Endothelial cell (in vitro differentiated cells): ENCODE data around the gene METTL8. TPM values are rescaled to one million over a fixed set of nuclear protein-coding genes. Genes with fewer than 3 reads are reported as not detected.

Experiments used
- DNase-seq: peaks from one replicate; pipeline ENCODE4 v3.0.0; 2021; ENCODE audit warnings: low spot score
- H3K27ac Mint-ChIP-seq: one replicate; pipeline ENCODE4 v1.8.0; 2021; ENCODE audit warnings: mixed read lengths, inconsistent platforms; ENCODE audit not compliant: unreplicated experiment
- H3K27me3 Mint-ChIP-seq: one replicate; pipeline ENCODE4 v1.8.0; 2021; ENCODE audit warnings: mild to moderate bottlenecking, moderate library complexity, mixed read lengths, inconsistent platforms; ENCODE audit not compliant: unreplicated experiment
- H3K36me3 Mint-ChIP-seq: one replicate; pipeline ENCODE4 v1.8.0; 2021; ENCODE audit warnings: mild to moderate bottlenecking, low read depth, mixed read lengths, inconsistent platforms; ENCODE audit not compliant: unreplicated experiment
- H3K4me1 Mint-ChIP-seq: one replicate; pipeline ENCODE4 v1.8.0; 2021; ENCODE audit warnings: mild to moderate bottlenecking, mixed read lengths, inconsistent platforms; ENCODE audit not compliant: unreplicated experiment
- H3K4me3 Mint-ChIP-seq: one replicate; pipeline ENCODE4 v1.8.0; 2021; ENCODE audit warnings: mild to moderate bottlenecking, mixed read lengths, inconsistent platforms; ENCODE audit not compliant: unreplicated experiment
- H3K9me3 Mint-ChIP-seq: one replicate; pipeline ENCODE4 v1.8.0; 2021; ENCODE audit warnings: mixed read lengths, inconsistent platforms; ENCODE audit not compliant: unreplicated experiment
- total RNA-seq: library from RNA; stranded (reverse); fragmentation: NEBNext Ultra II Directional; extraction: Animal tissue kit (Norgen Biotek cat#: 25700); gene quantifications from one replicate; pipeline ENCODE4 v1.2.1, GENCODE V29; 2021; ENCODE audit not compliant: unreplicated experiment
- TF ChIP-seq, protein P1 (sequence below): fragments of 200-600 bp; sonication (generic); IDR thresholded peaks from one replicate; pipeline ENCODE4 v1.5.0; 2021; ENCODE audit warnings: antibody characterized with exemption; ENCODE audit not compliant: unreplicated experiment

Gene METTL8
- total RNA-seq, 1 donor from 2014 or later: 18.2 TPM

- Mint-ChIP-seq H3K27me3 (no peaks in the 10 kb centered on the region), H3K4me1 (peaks cover 61% of the 10 kb centered on the region), H3K4me3 (no peak overlapping the region), H3K9me3 (no peaks in the 10 kb centered on the region), H3K36me3 (no peaks in the 10 kb centered on the region), H3K27ac (no peak overlapping the region)
- TF ChIP-seq, protein P1, sequence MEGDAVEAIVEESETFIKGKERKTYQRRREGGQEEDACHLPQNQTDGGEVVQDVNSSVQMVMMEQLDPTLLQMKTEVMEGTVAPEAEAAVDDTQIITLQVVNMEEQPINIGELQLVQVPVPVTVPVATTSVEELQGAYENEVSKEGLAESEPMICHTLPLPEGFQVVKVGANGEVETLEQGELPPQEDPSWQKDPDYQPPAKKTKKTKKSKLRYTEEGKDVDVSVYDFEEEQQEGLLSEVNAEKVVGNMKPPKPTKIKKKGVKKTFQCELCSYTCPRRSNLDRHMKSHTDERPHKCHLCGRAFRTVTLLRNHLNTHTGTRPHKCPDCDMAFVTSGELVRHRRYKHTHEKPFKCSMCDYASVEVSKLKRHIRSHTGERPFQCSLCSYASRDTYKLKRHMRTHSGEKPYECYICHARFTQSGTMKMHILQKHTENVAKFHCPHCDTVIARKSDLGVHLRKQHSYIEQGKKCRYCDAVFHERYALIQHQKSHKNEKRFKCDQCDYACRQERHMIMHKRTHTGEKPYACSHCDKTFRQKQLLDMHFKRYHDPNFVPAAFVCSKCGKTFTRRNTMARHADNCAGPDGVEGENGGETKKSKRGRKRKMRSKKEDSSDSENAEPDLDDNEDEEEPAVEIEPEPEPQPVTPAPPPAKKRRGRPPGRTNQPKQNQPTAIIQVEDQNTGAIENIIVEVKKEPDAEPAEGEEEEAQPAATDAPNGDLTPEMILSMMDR: no peak
- DNase-seq: no peak
Measured at GRCh38 chr2:171320208-171320621, 113.6 kb downstream of the METTL8 start.

- peaks cover 60% of the 10 kb centered on the region for H3K4me1 Mint-ChIP-seq
- H3K4me3 Mint-ChIP-seq: no peak overlapping the region
- no peaks in the 10 kb centered on the region for H3K36me3 Mint-ChIP-seq
- TF ChIP-seq, protein P1: no peak
- DNase-seq: no peak
- no peaks in the 10 kb centered on the region for H3K27me3 Mint-ChIP-seq
- H3K9me3 Mint-ChIP-seq: no peaks in the 10 kb centered on the region
- H3K27ac Mint-ChIP-seq: no peak overlapping the region
Measured at GRCh38 chr2:171319164-171319810, 114.5 kb downstream of the METTL8 start.

- TF ChIP-seq, protein P1: no peak
- no peak for DNase-seq
- Mint-ChIP-seq H3K27me3 (no peaks in the 10 kb centered on the region), H3K4me3 (no peak overlapping the region), H3K9me3 (no peaks in the 10 kb centered on the region), H3K27ac (no peak overlapping the region), H3K4me1 (peaks cover 55% of the 10 kb centered on the region), H3K36me3 (no peaks in the 10 kb centered on the region)
Measured at GRCh38 chr2:171318463-171318934, 115.3 kb downstream of the METTL8 start.

GRCh38 chr2:171317492-171318125 is 116.2 kb downstream of the METTL8 start:
- DNase-seq: no peak
- TF ChIP-seq, protein P1: no peak
- Mint-ChIP-seq H3K9me3 (no peaks in the 10 kb centered on the region), H3K27me3 (no peaks in the 10 kb centered on the region), H3K4me3 (no peak overlapping the region), H3K36me3 (no peaks in the 10 kb centered on the region), H3K4me1 (peaks cover 55% of the 10 kb centered on the region), H3K27ac (no peak overlapping the region)

- Mint-ChIP-seq H3K9me3 (peaks cover 2% of the 10 kb centered on the region), H3K27me3 (no peaks in the 10 kb centered on the region), H3K4me3 (no peak overlapping the region), H3K27ac (no peak overlapping the region), H3K4me1 (peaks cover 55% of the 10 kb centered on the region), H3K36me3 (peaks cover 2% of the 10 kb centered on the region)
- no peak for DNase-seq
- TF ChIP-seq, protein P1: no peak
Measured at GRCh38 chr2:171316755-171317337, 116.9 kb downstream of the METTL8 start.
